B cell (primary cell): ENCODE data around the gene ITPR3. TPM values are rescaled to one million over a fixed set of nuclear protein-coding genes. Genes with fewer than 3 reads are reported as not detected.

Experiments
- ATAC-seq: fragments of 200-7000 bp; cut with Tn5 transposase; one replicate; pipeline ENCODE4 v1.10.0; 2021; ENCODE audit warnings: low read depth, mild to moderate bottlenecking, moderate number of reproducible peaks, moderate library complexity
- CTCF ChIA-PET: fragments of 350-600 bp; sonication (Branson Sonifier 250); formaldehyde crosslinking; loops from one replicate; lab custom pipeline; 2021; ENCODE audit warnings: antibody characterized with exemption, inconsistent platforms; lab: Charles Lee
- POLR2A ChIA-PET: fragments of 350-600 bp; sonication (Branson Sonifier 250); formaldehyde crosslinking; loops from one replicate; lab custom pipeline; 2021; ENCODE audit warnings: antibody characterized with exemption; lab: Charles Lee
- DNase-seq: peaks from one replicate; pipeline ENCODE4 v3.0.0; 2013
- H2AFZ ChIP-seq: 2 replicates; pipeline ENCODE4 v1.6.1; 2012; ENCODE audit warnings: mild to moderate bottlenecking, low read depth, low read length; ENCODE audit not compliant: insufficient read depth, poor library complexity, severe bottlenecking
- H3K27ac ChIP-seq, 2 donors: 1 replicate in 1 of 2; 2 replicates in 1 of 2; pipeline ENCODE4 v1.5.1; 2012 to 2013; ENCODE audit warnings: low read length in 2 of 2, mild to moderate bottlenecking in 2 of 2, moderate library complexity in 1 of 2
- H3K27me3 ChIP-seq, 4 experiments: fragments of 200-600 bp in 1 of 4; sonication (generic) in 1 of 4; replicated peaks in 1 of 4; 1 replicate in 2 of 4; 2 replicates in 2 of 4; pipeline versions ENCODE4 v1.6.1 to v1.7.0; 2013 to 2016; ENCODE audit warnings: low read length in 3 of 4, mild to moderate bottlenecking in 2 of 4, mixed read lengths in 1 of 4, moderate library complexity in 1 of 4; ENCODE audit not compliant: insufficient read depth in 4 of 4, control insufficient read depth in 3 of 4; ENCODE audit errors: control extremely low read depth in 1 of 4
- H3K36me3 ChIP-seq, 2 experiments: replicated peaks in 1 of 2; 1 replicate in 1 of 2; 2 replicates in 1 of 2; pipeline versions ENCODE4 v1.6.1 to v1.7.1; 2013; ENCODE audit warnings: low read length in 1 of 2; ENCODE audit not compliant: insufficient read depth in 2 of 2, control insufficient read depth in 1 of 2; ENCODE audit errors: control extremely low read depth in 1 of 2, extremely low read depth in 1 of 2
- H3K4me1 ChIP-seq, 2 donors: fragments of 200-600 bp in 1 of 2; sonication (generic) in 1 of 2; 1 replicate in 1 of 2; 2 replicates in 1 of 2; pipeline versions ENCODE4 v1.5.1 to v1.6.1; 2013 to 2017; ENCODE audit warnings: low read length in 2 of 2; ENCODE audit not compliant: control insufficient read depth in 2 of 2, insufficient read depth in 2 of 2
- H3K4me2 ChIP-seq: replicated peaks from 2 replicates; pipeline ENCODE3; 2012; ENCODE audit warnings: mild to moderate bottlenecking, low read depth, low read length; ENCODE audit not compliant: poor library complexity, severe bottlenecking
- H3K4me3 ChIP-seq, 5 experiments: fragments of 200-600 bp in 1 of 5; sonication (generic) in 1 of 5; 1 replicate in 3 of 5; 2 replicates in 2 of 5; pipeline versions ENCODE4 v1.5.1 to v1.7.0; 2011 to 2016; ENCODE audit warnings: low read length in 4 of 5, mild to moderate bottlenecking in 4 of 5, low read depth in 2 of 5, control low read depth in 1 of 5, moderate library complexity in 1 of 5; ENCODE audit not compliant: insufficient read depth in 1 of 5; ENCODE audit errors: control extremely low read depth in 1 of 5, extremely low read depth in 1 of 5
- H3K79me2 ChIP-seq: fragments of 200-600 bp; sonication (generic); one replicate; pipeline ENCODE4 v1.6.0; 2016; ENCODE audit warnings: low read length; ENCODE audit not compliant: control insufficient read depth, insufficient read depth
- H3K9ac ChIP-seq: fragments of 200-600 bp; sonication (generic); 2 replicates; pipeline ENCODE4 v1.6.1; 2017; ENCODE audit warnings: mild to moderate bottlenecking, low read length, moderate library complexity
- H3K9me3 ChIP-seq, 3 donors: one replicate each; pipeline versions ENCODE4 v1.6.1 to v1.7.1; 2013; ENCODE audit warnings: low read length in 2 of 3; ENCODE audit not compliant: control insufficient read depth in 2 of 3, insufficient read depth in 1 of 3; ENCODE audit errors: control extremely low read depth in 1 of 3
- H4K20me1 ChIP-seq: 2 replicates; pipeline ENCODE4 v1.6.0; 2012; ENCODE audit warnings: mild to moderate bottlenecking, low read length; ENCODE audit not compliant: insufficient read depth, control insufficient read depth, poor library complexity, severe bottlenecking
- H3K27ac Mint-ChIP-seq: one replicate; pipeline ENCODE4 v1.8.0; 2021; ENCODE audit warnings: mixed read lengths
- H3K27me3 Mint-ChIP-seq: one replicate; pipeline ENCODE4 v1.8.0; 2021; ENCODE audit warnings: mixed read lengths
- H3K4me1 Mint-ChIP-seq: one replicate; pipeline ENCODE4 v1.8.0; 2021; ENCODE audit warnings: mixed read lengths
- H3K4me3 Mint-ChIP-seq: one replicate; pipeline ENCODE4 v1.8.0; 2021; ENCODE audit warnings: mixed read lengths
- H3K9me3 Mint-ChIP-seq: one replicate; pipeline ENCODE4 v1.8.0; 2022; ENCODE audit warnings: mixed read lengths; ENCODE audit not compliant: insufficient read depth
- CTCF ChIP-seq: fragments of 200-600 bp; IDR thresholded peaks from one replicate; pipeline ENCODE4 v1.8.0; 2022; ENCODE audit warnings: antibody characterized with exemption, mild to moderate bottlenecking
- EZH2 ChIP-seq: IDR thresholded peaks from 2 replicates; pipeline ENCODE4 v1.6.1; 2012; ENCODE audit warnings: borderline replicate concordance, low read depth, mild to moderate bottlenecking, moderate library complexity, low read length; ENCODE audit not compliant: insufficient read depth, poor library complexity, severe bottlenecking
- WGBS: methylation state at CpG from one replicate; pipeline ENCODE4 v1.1.5; 2013; ENCODE audit warnings: missing lambda C conversion rate; ENCODE audit not compliant: insufficient coverage; 5-methylcytosine and 5-hydroxymethylcytosine counted together
- intact Hi-C: fragments of 100-400 bp; cut with micrococcal nuclease; formaldehyde crosslinking; loops from one replicate; pipeline ENCODE4 v1.10.0; 2022
- polyA plus RNA-seq: library from polyadenylated mRNA; depleted of rRNA; stranded (reverse); fragments of >200 nt; gene quantifications from 2 replicates; pipeline ENCODE4 v1.2.3, GENCODE V29; 2012
- total RNA-seq, 2 donors: library from RNA; stranded (reverse); fragments of 120-200 nt in 1 of 2; gene quantifications; 1 replicate in 1 of 2; 2 replicates in 1 of 2; pipeline versions ENCODE4 v1.2.3 to v1.2.4, GENCODE V29; 2013 to 2022

ITPR3 gene
- total and polyA plus RNA-seq, 2 donors (not counting 1 experiment from before 2014, with no cell fraction given): 61.9 to 67.6 TPM

GRCh38 chr6:33694977-33695376, 73.9 kb downstream of the ITPR3 start:
- Mint-ChIP-seq H3K9me3 (no peaks in the 10 kb centered on the region), H3K27ac (peak overlapping the region; percentile 93)

More at GRCh38 chr6:33694977-33695376, 73.9 kb downstream of the ITPR3 start:
- peak overlapping the region; percentile 70 for H3K4me3 Mint-ChIP-seq
- DNase-seq (no peak), ATAC-seq (no peak)
- H3K4me3 ChIP-seq: no peak overlapping the region
- H3K4me1 Mint-ChIP-seq: peaks cover 74% of the 10 kb centered on the region
- H3K36me3 ChIP-seq: peaks cover 0 to 30% of the 10 kb centered on the region in 2 experiments
- H3K9ac ChIP-seq: no peak overlapping the region
- WGBS: 84% methylated on average over 5 of the region's 5 CpGs
- H3K27ac ChIP-seq: peak overlapping the region; percentile 59 to 91
- intact Hi-C loops: no loop called here
- ChIA-PET POLR2A (interaction anchor here (1.6 to 2.1 kb wide), 2 partner anchors 16 to 73 kb away, joined by 4 read pairs; partner anchors contain the start of gene UQCC2), CTCF (interaction anchor here (0.8 to 3.5 kb wide), 7 partner anchors 12 to 115 kb away, joined by 3 to 15 read pairs (median 9); partner anchors contain the start of genes BAK1 and UQCC2)
- no peaks in the 10 kb centered on the region for H3K27me3 Mint-ChIP-seq
- TF ChIP-seq EZH2 (no peak), CTCF (no peak)
- peak overlapping the region; percentile 82 for H3K4me2 ChIP-seq
- H3K4me1 ChIP-seq: peaks cover 78 to 83% of the 10 kb centered on the region in 2 donors
- peak overlapping the region; percentile 14 for H2AFZ ChIP-seq
- no peaks in the 10 kb centered on the region for H3K79me2 ChIP-seq
- no peaks in the 10 kb centered on the region for H3K27me3 ChIP-seq
- no peaks in the 10 kb centered on the region for H3K9me3 ChIP-seq
- no peaks in the 10 kb centered on the region for H4K20me1 ChIP-seq
